SU-DHL-6 (cell line): ENCODE data around the gene MUSTN1.

Source experiments
- H2AFZ ChIP-seq: fragments of 200-600 bp; sonication (generic); 2 replicates; pipeline ENCODE4 v1.6.1; 2014; ENCODE audit warnings: low read depth, mild to moderate bottlenecking, moderate library complexity, mixed read lengths, antibody characterized with exemption, low read length; ENCODE audit not compliant: severe bottlenecking
- H3F3A ChIP-seq: fragments of 200-600 bp; shearing (Covaris generic); 2 replicates; pipeline ENCODE4 v1.6.0; 2016; ENCODE audit warnings: antibody characterized with exemption, mild to moderate bottlenecking; ENCODE audit not compliant: insufficient read depth
- H3K27ac ChIP-seq: fragments of 200-600 bp; sonication (generic); 2 replicates; pipeline ENCODE4 v1.5.1; 2016; ENCODE audit warnings: low read depth, mild to moderate bottlenecking, low read length, moderate library complexity, mixed read lengths
- H3K27me3 ChIP-seq: fragments of 200-600 bp; sonication (generic), shearing (Covaris generic); 2 replicates; pipeline ENCODE4 v1.6.0; 2014; ENCODE audit warnings: mild to moderate bottlenecking, low read length
- H3K36me3 ChIP-seq: fragments of 200-600 bp; sonication (generic); 2 replicates; pipeline ENCODE4 v1.6.1; 2014; ENCODE audit warnings: mild to moderate bottlenecking, low read length, mixed read lengths
- H3K4me2 ChIP-seq: fragments of 300-600, 200-600 bp; shearing (Covaris generic), sonication (generic); 2 replicates; pipeline ENCODE4 v1.6.0; 2014; ENCODE audit warnings: low read length, low read depth, mild to moderate bottlenecking; ENCODE audit not compliant: poor library complexity, severe bottlenecking
- H3K4me3 ChIP-seq: fragments of 200-600 bp; sonication (generic); 2 replicates; pipeline ENCODE4 v1.5.1; 2014; ENCODE audit warnings: antibody characterized with exemption, low read length, mild to moderate bottlenecking, mixed read lengths; ENCODE audit not compliant: insufficient read depth, poor library complexity, severe bottlenecking
- H3K79me2 ChIP-seq: fragments of 200-600 bp; sonication (generic); 2 replicates; pipeline ENCODE4 v1.6.1; 2014; ENCODE audit warnings: mild to moderate bottlenecking, low read length, moderate library complexity; ENCODE audit not compliant: insufficient read depth
- H3K9ac ChIP-seq: fragments of 200-600 bp; sonication (generic); 2 replicates; pipeline ENCODE4 v1.7.0; 2014; ENCODE audit warnings: mild to moderate bottlenecking, low read length
- H3K9me2 ChIP-seq: fragments of 200-600 bp; sonication (generic); replicated peaks from 2 replicates; pipeline ENCODE4 v1.6.1; 2014; ENCODE audit warnings: low read length; ENCODE audit not compliant: insufficient read depth
- H3K9me3 ChIP-seq: fragments of 200-600 bp; sonication (generic); 2 replicates; pipeline ENCODE4 v1.6.1; 2014; ENCODE audit warnings: low read length, mixed read lengths; ENCODE audit not compliant: insufficient read depth
- H4K20me1 ChIP-seq: fragments of 200-600 bp; sonication (generic); 2 replicates; pipeline ENCODE4 v1.6.1; 2014; ENCODE audit warnings: low read depth, mild to moderate bottlenecking, antibody characterized with exemption, low read length, moderate library complexity, mixed read lengths
- CTCF ChIP-seq: fragments of 200-600 bp; sonication (generic); IDR thresholded peaks from one replicate; pipeline ENCODE4 v1.5.1; 2017; ENCODE audit warnings: antibody characterized with exemption, mild to moderate bottlenecking, low read length, moderate library complexity; ENCODE audit not compliant: insufficient read depth, poor library complexity, severe bottlenecking
- EZH2phosphoT487 ChIP-seq: fragments of 200-600 bp; sonication (generic), shearing (Covaris generic); conservative IDR thresholded peaks from 2 replicates; pipeline ENCODE4 v1.6.1; 2018; ENCODE audit warnings: mild to moderate bottlenecking, antibody characterized with exemption, low read length, moderate library complexity, mixed read lengths

The MUSTN1 gene

GRCh38 chr3:52838561-52839267, 3.9 kb upstream of the MUSTN1 start:
- no peak overlapping the region for H3K4me3 ChIP-seq
- H3F3A ChIP-seq = no peaks in the 10 kb centered on the region
- H3K9me2 ChIP-seq = no peaks in the 10 kb centered on the region
- H3K79me2 ChIP-seq = no peaks in the 10 kb centered on the region
- H3K4me2 ChIP-seq = no peak overlapping the region
- H3K9me3 ChIP-seq = no peaks in the 10 kb centered on the region
- H3K36me3 ChIP-seq = no peaks in the 10 kb centered on the region
- TF ChIP-seq EZH2phosphoT487 = no peak
- TF ChIP-seq CTCF = no peak
- H4K20me1 ChIP-seq = no peaks in the 10 kb centered on the region
- H3K27me3 ChIP-seq = no peaks in the 10 kb centered on the region
- no peak overlapping the region for H2AFZ ChIP-seq
- no peak overlapping the region for H3K27ac ChIP-seq
- H3K9ac ChIP-seq = no peak overlapping the region

GRCh38 chr3:52836986-52837385, 2.2 kb upstream of the MUSTN1 start:
- no peaks in the 10 kb centered on the region for H3K9me3 ChIP-seq
- no peak overlapping the region for H3K27ac ChIP-seq
- H3K9ac ChIP-seq = no peak overlapping the region
- no peaks in the 10 kb centered on the region for H3F3A ChIP-seq
- no peak overlapping the region for H2AFZ ChIP-seq
- no peaks in the 10 kb centered on the region for H3K36me3 ChIP-seq
- H3K4me2 ChIP-seq = no peak overlapping the region
- H3K27me3 ChIP-seq = no peaks in the 10 kb centered on the region
- TF ChIP-seq EZH2phosphoT487 (no peak), CTCF (no peak)
- H3K4me3 ChIP-seq = no peak overlapping the region
- no peaks in the 10 kb centered on the region for H4K20me1 ChIP-seq
- no peaks in the 10 kb centered on the region for H3K9me2 ChIP-seq
- no peaks in the 10 kb centered on the region for H3K79me2 ChIP-seq

GRCh38 chr3:52836471-52836845, 1.6 kb upstream of the MUSTN1 start:
- H3K9ac ChIP-seq = no peak overlapping the region
- no peak overlapping the region for H3K27ac ChIP-seq
- no peaks in the 10 kb centered on the region for H3K9me2 ChIP-seq
- no peaks in the 10 kb centered on the region for H3K27me3 ChIP-seq
- no peak overlapping the region for H3K4me3 ChIP-seq
- H3K9me3 ChIP-seq = no peaks in the 10 kb centered on the region
- no peak overlapping the region for H3K4me2 ChIP-seq
- H3F3A ChIP-seq = no peaks in the 10 kb centered on the region
- H2AFZ ChIP-seq = no peak overlapping the region
- TF ChIP-seq EZH2phosphoT487 (no peak), CTCF (no peak)
- no peaks in the 10 kb centered on the region for H3K79me2 ChIP-seq
- no peaks in the 10 kb centered on the region for H4K20me1 ChIP-seq
- no peaks in the 10 kb centered on the region for H3K36me3 ChIP-seq
